Osteoblast (primary cell): ENCODE data around the gene ADAM11. TPM values are rescaled to one million over a fixed set of nuclear protein-coding genes. Genes with fewer than 3 reads are reported as not detected.

Experiments
- DNase-seq: peaks from one replicate; pipeline ENCODE4 v3.0.0; 2011; ENCODE audit warnings: low spot score, mixed read lengths; ENCODE audit not compliant: insufficient read length; ENCODE audit errors: missing footprints
- H2AFZ ChIP-seq: 2 replicates; pipeline ENCODE4 v1.6.0; 2011; ENCODE audit warnings: mild to moderate bottlenecking, low read length
- H3K27ac ChIP-seq: 2 replicates; pipeline ENCODE4 v1.5.1; 2011; ENCODE audit warnings: mild to moderate bottlenecking, low read depth, low read length, moderate library complexity
- H3K27me3 ChIP-seq: 2 replicates; pipeline ENCODE4 v1.6.0; 2012; ENCODE audit warnings: mild to moderate bottlenecking, control low read depth, inconsistent platforms, low read length, moderate library complexity; ENCODE audit not compliant: insufficient read depth
- H3K36me3 ChIP-seq: 2 replicates; pipeline ENCODE4 v1.5.1; 2011; ENCODE audit warnings: mild to moderate bottlenecking, low read length, control low read depth, moderate library complexity; ENCODE audit not compliant: insufficient read depth
- H3K4me1 ChIP-seq: 2 replicates; pipeline ENCODE4 v1.5.1; 2011; ENCODE audit warnings: mild to moderate bottlenecking, low read length, control low read depth, moderate library complexity; ENCODE audit not compliant: insufficient read depth
- H3K4me2 ChIP-seq: 2 replicates; pipeline ENCODE4 v1.6.0; 2011; ENCODE audit warnings: mild to moderate bottlenecking, low read length; ENCODE audit not compliant: insufficient read depth
- H3K4me3 ChIP-seq: fragments of 200-600 bp; sonication (generic); 3 replicates; pipeline ENCODE4 v1.5.1; 2012; ENCODE audit warnings: mild to moderate bottlenecking, low read length, inconsistent platforms; ENCODE audit not compliant: insufficient read depth
- H3K79me2 ChIP-seq: 2 replicates; pipeline ENCODE4 v1.6.0; 2012; ENCODE audit warnings: mild to moderate bottlenecking, low read length, control low read depth, inconsistent platforms; ENCODE audit not compliant: insufficient read depth
- H3K9me3 ChIP-seq: 2 replicates; pipeline ENCODE4 v1.5.1; 2011; ENCODE audit warnings: low read depth, low read length, control low read depth
- H4K20me1 ChIP-seq: 2 replicates; pipeline ENCODE4 v1.6.0; 2012; ENCODE audit warnings: mild to moderate bottlenecking, low read length, control low read depth; ENCODE audit not compliant: insufficient read depth
- total RNA-seq: library from RNA; depleted of rRNA; stranded (reverse); fragments of >200 nt; gene quantifications from 2 replicates; pipeline ENCODE4 v1.2.3, GENCODE V29; 2012
- TF ChIP-seq, protein P1 (sequence below): IDR thresholded peaks from 2 replicates; pipeline ENCODE4 v1.5.1; 2011; ENCODE audit warnings: mild to moderate bottlenecking, low read depth, low read length, moderate library complexity; ENCODE audit errors: extremely low read depth

ADAM11 gene
- total RNA-seq, 1 donor = 0.36 TPM

DNA sequence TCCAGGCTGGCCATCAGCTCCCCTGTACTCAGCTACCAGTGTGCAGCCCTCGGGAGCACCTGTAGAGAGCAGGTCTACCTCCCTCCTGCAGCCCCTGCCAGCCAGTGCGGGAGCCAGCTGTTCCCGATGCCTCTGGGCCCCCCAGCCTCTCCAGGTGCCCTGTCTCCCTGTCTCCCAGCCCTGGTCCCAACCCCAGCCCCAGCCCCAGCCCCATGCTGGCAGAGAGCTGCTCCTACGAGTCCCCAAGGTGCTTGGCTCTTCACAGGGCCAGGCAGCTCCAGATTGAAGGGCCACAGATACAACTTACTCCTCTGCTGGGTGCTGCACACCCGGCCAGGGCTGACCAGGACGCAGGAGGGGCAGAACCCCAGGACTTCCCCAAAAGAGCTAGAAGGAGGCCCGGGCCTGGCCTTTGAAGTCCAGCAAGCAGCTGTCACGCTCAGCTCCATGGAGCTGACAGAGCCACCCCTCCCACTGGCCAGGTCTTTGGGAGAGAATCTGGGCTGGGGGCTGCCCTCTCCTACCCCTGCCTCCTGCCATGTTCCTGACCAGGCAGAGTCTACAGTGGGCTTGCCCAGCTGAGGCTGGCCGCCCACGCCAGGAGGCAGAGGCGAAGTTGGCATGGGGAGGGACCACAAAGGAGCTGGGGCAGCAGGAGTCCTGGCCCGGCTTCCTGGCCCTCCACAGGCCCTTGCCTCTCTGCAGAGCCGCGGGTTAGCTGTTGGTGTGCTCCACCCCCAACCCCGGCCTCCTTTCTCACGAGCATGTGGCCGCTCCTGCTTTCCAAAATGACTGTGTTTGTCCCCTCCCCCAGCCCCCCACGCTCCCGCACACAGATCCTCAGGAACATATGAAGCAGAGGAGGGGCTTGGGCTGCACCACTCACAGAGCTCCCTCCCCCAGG lies 9.5 kb upstream of the ADAM11 start:
- Histone ChIP-seq H3K4me1 (no peaks in the 10 kb centered on the region), H3K27me3 (no peaks in the 10 kb centered on the region), H2AFZ (no peak overlapping the region), H3K9me3 (no peaks in the 10 kb centered on the region), H3K36me3 (peaks cover 10% of the 10 kb centered on the region), H3K4me2 (no peak overlapping the region), H3K79me2 (no peaks in the 10 kb centered on the region), H3K4me3 (no peak overlapping the region), H3K27ac (no peak overlapping the region), H4K20me1 (no peaks in the 10 kb centered on the region)
- no peak for DNase-seq
- TF ChIP-seq, protein P1, sequence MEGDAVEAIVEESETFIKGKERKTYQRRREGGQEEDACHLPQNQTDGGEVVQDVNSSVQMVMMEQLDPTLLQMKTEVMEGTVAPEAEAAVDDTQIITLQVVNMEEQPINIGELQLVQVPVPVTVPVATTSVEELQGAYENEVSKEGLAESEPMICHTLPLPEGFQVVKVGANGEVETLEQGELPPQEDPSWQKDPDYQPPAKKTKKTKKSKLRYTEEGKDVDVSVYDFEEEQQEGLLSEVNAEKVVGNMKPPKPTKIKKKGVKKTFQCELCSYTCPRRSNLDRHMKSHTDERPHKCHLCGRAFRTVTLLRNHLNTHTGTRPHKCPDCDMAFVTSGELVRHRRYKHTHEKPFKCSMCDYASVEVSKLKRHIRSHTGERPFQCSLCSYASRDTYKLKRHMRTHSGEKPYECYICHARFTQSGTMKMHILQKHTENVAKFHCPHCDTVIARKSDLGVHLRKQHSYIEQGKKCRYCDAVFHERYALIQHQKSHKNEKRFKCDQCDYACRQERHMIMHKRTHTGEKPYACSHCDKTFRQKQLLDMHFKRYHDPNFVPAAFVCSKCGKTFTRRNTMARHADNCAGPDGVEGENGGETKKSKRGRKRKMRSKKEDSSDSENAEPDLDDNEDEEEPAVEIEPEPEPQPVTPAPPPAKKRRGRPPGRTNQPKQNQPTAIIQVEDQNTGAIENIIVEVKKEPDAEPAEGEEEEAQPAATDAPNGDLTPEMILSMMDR = no peak

DNA sequence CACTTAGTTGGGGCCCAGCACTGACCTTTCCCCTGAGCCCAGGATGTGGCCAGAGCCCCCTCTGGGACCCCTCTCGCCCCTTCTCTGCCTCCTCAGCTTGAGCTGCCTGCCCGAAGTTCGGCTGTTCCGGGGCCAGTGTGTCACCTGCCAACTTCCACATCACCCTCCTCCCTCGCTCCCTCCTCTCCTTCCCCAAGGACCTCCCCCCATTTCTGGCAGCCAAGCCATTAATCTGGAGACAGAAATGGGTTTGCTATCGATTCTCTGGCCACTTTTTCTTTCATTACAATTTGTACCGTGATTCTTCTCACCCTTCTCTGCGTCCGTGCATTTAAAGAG lies 8.8 kb upstream of the ADAM11 start:
- H3K4me2 ChIP-seq = no peak overlapping the region
- no peaks in the 10 kb centered on the region for H3K27me3 ChIP-seq
- no peak overlapping the region for H3K4me3 ChIP-seq
- H3K9me3 ChIP-seq = no peaks in the 10 kb centered on the region
- H2AFZ ChIP-seq = no peak overlapping the region
- no peaks in the 10 kb centered on the region for H4K20me1 ChIP-seq
- H3K27ac ChIP-seq = no peak overlapping the region
- no peak for DNase-seq
- H3K36me3 ChIP-seq = peaks cover 10% of the 10 kb centered on the region
- no peaks in the 10 kb centered on the region for H3K79me2 ChIP-seq
- TF ChIP-seq, protein P1 = no peak
- no peaks in the 10 kb centered on the region for H3K4me1 ChIP-seq

DNA sequence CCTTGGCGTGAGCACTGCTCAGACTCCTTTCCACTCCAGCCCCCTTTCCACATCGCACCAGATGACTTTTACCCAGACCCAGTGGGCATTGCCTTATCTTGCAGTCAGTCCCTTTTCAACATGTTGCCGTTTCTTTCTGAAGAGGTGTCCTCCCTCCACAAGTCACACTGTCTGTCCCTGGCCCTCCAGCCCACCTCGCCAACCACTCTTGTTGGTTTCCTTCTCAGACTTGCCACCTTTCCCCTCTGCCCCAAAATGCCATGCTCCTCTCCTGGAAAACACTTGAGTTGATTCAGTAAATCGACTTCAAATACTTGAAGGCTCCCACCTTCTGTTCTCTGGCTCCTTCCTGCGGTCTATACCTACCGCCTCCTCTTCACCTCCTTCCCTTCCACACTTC lies 7.5 kb upstream of the ADAM11 start:
- Histone ChIP-seq H4K20me1 (no peaks in the 10 kb centered on the region), H3K4me1 (no peaks in the 10 kb centered on the region), H3K27ac (no peak overlapping the region), H3K4me2 (no peak overlapping the region), H2AFZ (no peak overlapping the region), H3K36me3 (peaks cover 10% of the 10 kb centered on the region), H3K4me3 (no peak overlapping the region), H3K27me3 (no peaks in the 10 kb centered on the region), H3K79me2 (no peaks in the 10 kb centered on the region), H3K9me3 (no peaks in the 10 kb centered on the region)
- peak; percentile 76 for DNase-seq
- TF ChIP-seq, protein P1 = no peak

DNA sequence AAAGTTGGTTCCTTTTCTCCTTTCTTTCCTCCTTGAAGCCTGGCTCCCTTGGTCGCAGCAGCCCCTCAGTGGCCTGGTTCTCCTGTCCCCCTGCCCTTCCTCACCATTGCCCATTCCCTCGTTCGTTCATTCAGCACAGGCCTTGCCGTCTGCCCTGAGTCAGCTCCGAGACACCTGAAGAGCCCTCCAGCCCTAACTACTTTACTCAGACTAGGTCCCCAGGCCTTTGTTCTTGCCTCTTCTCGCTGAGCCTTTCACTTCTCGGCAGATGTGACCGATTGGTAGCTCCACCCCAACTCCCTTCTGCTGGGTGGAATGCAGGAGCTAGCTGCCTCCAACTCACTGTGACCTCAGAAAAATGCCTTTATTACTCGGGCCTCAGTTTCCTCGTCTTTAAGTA lies 7.0 kb upstream of the ADAM11 start:
- Histone ChIP-seq H3K36me3 (peaks cover 10% of the 10 kb centered on the region), H3K4me2 (no peak overlapping the region), H3K9me3 (no peaks in the 10 kb centered on the region), H4K20me1 (no peaks in the 10 kb centered on the region), H3K27ac (no peak overlapping the region), H3K4me1 (no peaks in the 10 kb centered on the region), H3K27me3 (no peaks in the 10 kb centered on the region), H2AFZ (no peak overlapping the region), H3K79me2 (no peaks in the 10 kb centered on the region), H3K4me3 (no peak overlapping the region)
- TF ChIP-seq, protein P1 = no peak
- no peak for DNase-seq
